ENCODE results near the gene TSTD2. TPM values are rescaled to one million over a fixed set of nuclear protein-coding genes. Genes with fewer than 3 reads are reported as not detected.

TSTD2 gene
- total RNA-seq, 1 experiment from 2014 or later = 18.0 TPM

- ChIA-PET CTCF (interaction anchor here (0.5 to 12.8 kb wide), 70 partner anchors 9 to 742 kb away, joined by 3 to 345 read pairs (median 5); partner anchors contain the start of genes TDRD7 and TMOD1), POLR2A (interaction anchor here (0.6 to 3.4 kb wide), 5 partner anchors 34 to 321 kb away, joined by 3 to 34 read pairs (median 3); partner anchors contain the start of gene TSTD2)
- no peaks in the 10 kb centered on the region for H3K9me3 Mint-ChIP-seq (ENCODE audit: unreplicated experiment)
- peaks cover 9% of the 10 kb centered on the region for H3K4me1 Mint-ChIP-seq (ENCODE audit: insufficient read depth, unreplicated experiment)
- no peaks in the 10 kb centered on the region for H3K27me3 Mint-ChIP-seq (ENCODE audit: insufficient read depth, unreplicated experiment)
- BruUV-seq (replicated peaks) = TSS peak; percentile 24
- DNase-seq (ENCODE audit: unreplicated experiment) = peak; percentile 80
- no peak overlapping the region for H3K4me3 Mint-ChIP-seq (ENCODE audit: unreplicated experiment)
- H3K27ac Mint-ChIP-seq (ENCODE audit: low read depth, unreplicated experiment) = no peak overlapping the region
- intact Hi-C loops (cut with micrococcal nuclease) = loop anchor here (1.0 kb wide), 5 partner anchors 97 to 741 kb away; partner anchors contain the start of gene TMOD1
- H3K36me3 Mint-ChIP-seq (ENCODE audit: insufficient read depth, unreplicated experiment) = peaks cover 16% of the 10 kb centered on the region
- TF ChIP-seq CTCF (IDR thresholded peaks at IDR 0.05; ENCODE audit: unreplicated experiment) = peak; percentile 77
These were observed 34.5 kb downstream of the TSTD2 start for GRCh38 chr9:97598461-97599288.

GRCh38 chr9:97596906-97597305 is 36.3 kb downstream of the TSTD2 start:
- no peak for TF ChIP-seq CTCF (IDR thresholded peaks at IDR 0.05; ENCODE audit: unreplicated experiment)
- CTCF ChIA-PET = interaction anchor here (0.6 to 12.8 kb wide), 7 partner anchors 15 to 286 kb away, joined by 3 to 345 read pairs (median 9); no protein-coding TSS in a partner anchor
- no TSS peak for BruUV-seq (replicated peaks)

GRCh38 chr9:97594381-97594921 is 38.7 kb downstream of the TSTD2 start:
- H3K9me3 Mint-ChIP-seq (ENCODE audit: unreplicated experiment) = no peaks in the 10 kb centered on the region
- peaks cover 12% of the 10 kb centered on the region for H3K4me1 Mint-ChIP-seq (ENCODE audit: insufficient read depth, unreplicated experiment)
- TF ChIP-seq CTCF (IDR thresholded peaks at IDR 0.05; ENCODE audit: unreplicated experiment) = no peak
- no peak overlapping the region for H3K27ac Mint-ChIP-seq (ENCODE audit: low read depth, unreplicated experiment)
- no peak overlapping the region for H3K4me3 Mint-ChIP-seq (ENCODE audit: unreplicated experiment)
- ChIA-PET POLR2A (interaction anchor here (1.4 kb wide), 1 partner anchor 125 kb away, joined by 3 read pairs; no protein-coding TSS in a partner anchor), CTCF (interaction anchor here (1.5 to 12.8 kb wide), 4 partner anchors 15 to 131 kb away, joined by 4 to 345 read pairs (median 10); no protein-coding TSS in a partner anchor)
- BruUV-seq (replicated peaks) = no TSS peak
- intact Hi-C loops (cut with micrococcal nuclease) = no loop called here
- no peaks in the 10 kb centered on the region for H3K27me3 Mint-ChIP-seq (ENCODE audit: insufficient read depth, unreplicated experiment)
- H3K36me3 Mint-ChIP-seq (ENCODE audit: insufficient read depth, unreplicated experiment) = no peaks in the 10 kb centered on the region
- no peak for DNase-seq (ENCODE audit: unreplicated experiment)

More at GRCh38 chr9:97596906-97597305, 36.3 kb downstream of the TSTD2 start:
- intact Hi-C loops (cut with micrococcal nuclease) = no loop called here
- DNase-seq (ENCODE audit: unreplicated experiment) = no peak
- Mint-ChIP-seq H3K4me1 (ENCODE audit: insufficient read depth, unreplicated experiment) (peaks cover 12% of the 10 kb centered on the region), H3K27ac (ENCODE audit: low read depth, unreplicated experiment) (no peak overlapping the region), H3K27me3 (ENCODE audit: insufficient read depth, unreplicated experiment) (no peaks in the 10 kb centered on the region), H3K9me3 (ENCODE audit: unreplicated experiment) (no peaks in the 10 kb centered on the region), H3K36me3 (ENCODE audit: insufficient read depth, unreplicated experiment) (peaks cover 3% of the 10 kb centered on the region), H3K4me3 (ENCODE audit: unreplicated experiment) (no peak overlapping the region)
- POLR2A ChIA-PET = interaction anchor here (1.4 kb wide), 1 partner anchor 115 kb away, joined by 3 read pairs; no protein-coding TSS in a partner anchor

- Mint-ChIP-seq H3K4me1 (ENCODE audit: insufficient read depth, unreplicated experiment) (peaks cover 12% of the 10 kb centered on the region), H3K27me3 (ENCODE audit: insufficient read depth, unreplicated experiment) (no peaks in the 10 kb centered on the region), H3K9me3 (ENCODE audit: unreplicated experiment) (no peaks in the 10 kb centered on the region), H3K4me3 (ENCODE audit: unreplicated experiment) (no peak overlapping the region), H3K36me3 (ENCODE audit: insufficient read depth, unreplicated experiment) (no peaks in the 10 kb centered on the region), H3K27ac (ENCODE audit: low read depth, unreplicated experiment) (no peak overlapping the region)
- no TSS peak for BruUV-seq (replicated peaks)
- peak; percentile 4 for DNase-seq (ENCODE audit: unreplicated experiment)
- ChIA-PET POLR2A (interaction anchor here (1.4 kb wide), 1 partner anchor 124 kb away, joined by 3 read pairs; no protein-coding TSS in a partner anchor), CTCF (interaction anchor here (1.5 to 12.8 kb wide), 4 partner anchors 15 to 131 kb away, joined by 4 to 345 read pairs (median 10); no protein-coding TSS in a partner anchor)
- intact Hi-C loops (cut with micrococcal nuclease) = no loop called here
- no peak for TF ChIP-seq CTCF (IDR thresholded peaks at IDR 0.05; ENCODE audit: unreplicated experiment)
These were observed 39.2 kb downstream of the TSTD2 start for GRCh38 chr9:97593960-97594359.

All from MCF 10A (cell line).